HG02852 (cell line): ENCODE data around the gene POLK.
"Not testable (repeated sequence)": the region's sequence is repeated elsewhere in the genome, so short reads cannot be mapped to it uniquely, and the experiment has no call there.

Source experiments
- ATAC-seq: cut with Tn5 transposase; IDR thresholded peaks from one replicate; pipeline ENCODE4 v1.9.1; 2021; ENCODE audit warnings: mild to moderate bottlenecking, moderate library complexity; ENCODE audit not compliant: unreplicated experiment

Gene POLK

GRCh38 chr5:75607341-75607740 lies 95.7 kb downstream of the POLK start:
- ATAC-seq = not testable (repeated sequence)

GRCh38 chr5:75608870-75609269 lies 97.2 kb downstream of the POLK start:
- ATAC-seq = no peak

- no peak for ATAC-seq
These were observed 98.5 kb downstream of the POLK start for GRCh38 chr5:75610201-75610600.

- ATAC-seq = not testable (repeated sequence)
These were observed 99.2 kb downstream of the POLK start for GRCh38 chr5:75610859-75611310.

GRCh38 chr5:75611311-75612225 lies 99.9 kb downstream of the POLK start, which contains the start of gene ANKDD1B:
ANKDD1B (plus strand) TSS chr5:75611453; CDS start chr5:75611635, 182 bp downstream.
- ATAC-seq = no peak

- ATAC-seq = no peak
These were observed 100.5 kb downstream of the POLK start for GRCh38 chr5:75612226-75612569.

- no peak for ATAC-seq
These were observed 101.2 kb downstream of the POLK start for GRCh38 chr5:75612901-75613300.

- no peak for ATAC-seq
These were observed 102.5 kb downstream of the POLK start for GRCh38 chr5:75614176-75614575.

GRCh38 chr5:75616371-75616881 lies 104.7 kb downstream of the POLK start:
- no peak for ATAC-seq

- ATAC-seq = no peak
These were observed 105.4 kb downstream of the POLK start for GRCh38 chr5:75616971-75617621.

GRCh38 chr5:75617736-75618352 lies 106.2 kb downstream of the POLK start:
- ATAC-seq = no peak

GRCh38 chr5:75620184-75620959 lies 108.7 kb downstream of the POLK start:
- ATAC-seq = no peak

- no peak for ATAC-seq
These were observed 110.9 kb downstream of the POLK start for GRCh38 chr5:75622564-75622963.

GRCh38 chr5:75623846-75624245 lies 112.2 kb downstream of the POLK start:
- no peak for ATAC-seq

GRCh38 chr5:75626959-75627358 lies 115.3 kb downstream of the POLK start:
- no peak for ATAC-seq

- no peak for ATAC-seq
These were observed 116.1 kb downstream of the POLK start for GRCh38 chr5:75627801-75628200.

GRCh38 chr5:75630875-75631274 lies 119.2 kb downstream of the POLK start:
- ATAC-seq = no peak

- no peak for ATAC-seq
These were observed 120.6 kb downstream of the POLK start for GRCh38 chr5:75632321-75632720.

GRCh38 chr5:75637949-75638348 lies 126.3 kb downstream of the POLK start:
- ATAC-seq = no peak

- ATAC-seq = no peak
These were observed 128.0 kb downstream of the POLK start for GRCh38 chr5:75639535-75640311.
